Left ventricle myocardium superior (tissue), 1 donor: ENCODE measurements around the gene ZSWIM8. TPM values are rescaled to one million over a fixed set of nuclear protein-coding genes. Genes with fewer than 3 reads are reported as not detected.
"Not testable (repeated sequence)": the region's sequence is repeated elsewhere in the genome, so short reads cannot be mapped to it uniquely, and the experiment has no call there.

ENCODE experiments used
- ATAC-seq: fragments of 200-7000 bp; cut with Tn5 transposase; one replicate; pipeline ENCODE4 v1.9.1; 2020; ENCODE audit warnings: mild to moderate bottlenecking, moderate library complexity
- DNase-seq: peaks from one replicate; pipeline ENCODE4 v3.0.0-alpha.2; 2020
- intact Hi-C: fragments of 100-400 bp; cut with micrococcal nuclease; formaldehyde crosslinking; loops from one replicate; pipeline ENCODE4 v1.11.0; 2022
- total RNA-seq: library from RNA; stranded (reverse); fragmentation: NEBNext Ultra II Directional; extraction: Animal tissue kit (Norgen Biotek cat#: 25700); gene quantifications from one replicate; pipeline ENCODE4 v1.2.1, GENCODE V29; 2021
- donor health status: DM: no; HTN: yes; CAD: no; lungs with severe emphysema.

The ZSWIM8 gene
- total RNA-seq, 1 donor from 2014 or later: 53.9 TPM

- DNase-seq: peak; percentile 91
- ATAC-seq: peak; percentile 85
- intact Hi-C loops: no loop called here
Measured at GRCh38 chr10:73772281-73773151, 12.9 kb upstream of the ZSWIM8 start.

- peak; percentile 1 for ATAC-seq
- intact Hi-C loops: no loop called here
- DNase-seq: no peak
Measured at GRCh38 chr10:73773152-73773879, 12.1 kb upstream of the ZSWIM8 start.

GRCh38 chr10:73774637-73775036 is 10.8 kb upstream of the ZSWIM8 start:
- ATAC-seq: no peak
- intact Hi-C loops: no loop called here
- no peak for DNase-seq

- DNase-seq (no peak), ATAC-seq (no peak)
- intact Hi-C loops: no loop called here
Measured at GRCh38 chr10:73779018-73779417, 6.4 kb upstream of the ZSWIM8 start.

- intact Hi-C loops: no loop called here
- DNase-seq (no peak), ATAC-seq (no peak)
Measured at GRCh38 chr10:73779539-73780197, 5.7 kb upstream of the ZSWIM8 start.

- intact Hi-C loops: no loop called here
- no peak for DNase-seq
- ATAC-seq: no peak
Measured at GRCh38 chr10:73780301-73780700, 5.1 kb upstream of the ZSWIM8 start.

- intact Hi-C loops: no loop called here
Measured at GRCh38 chr10:73780966-73781365, 4.4 kb upstream of the ZSWIM8 start.

GRCh38 chr10:73781548-73781878 is 3.9 kb upstream of the ZSWIM8 start:
- ATAC-seq (no peak), DNase-seq (no peak)
- intact Hi-C loops: no loop called here

More at GRCh38 chr10:73780966-73781365, 4.4 kb upstream of the ZSWIM8 start:
- ATAC-seq (no peak), DNase-seq (no peak)

GRCh38 chr10:73781879-73782748 is 3.3 kb upstream of the ZSWIM8 start, which contains the start of gene CHCHD1:
Gene CHCHD1, plus strand, starts transcription at chr10:73782048. Its CDS starts 28 bp downstream, at chr10:73782076.
- ATAC-seq (peak; percentile 76), DNase-seq (peak; percentile 96)
- intact Hi-C loops: no loop called here

GRCh38 chr10:73782749-73783085 is 2.7 kb upstream of the ZSWIM8 start:
- ATAC-seq: no peak
- intact Hi-C loops: no loop called here
- no peak for DNase-seq

- intact Hi-C loops: no loop called here
- DNase-seq: peak; percentile 52
- peak; percentile 46 for ATAC-seq
Measured at GRCh38 chr10:73785721-73786511, 510 bp downstream of the ZSWIM8 start.

GRCh38 chr10:73786512-73786885 is 1.1 kb downstream of the ZSWIM8 start:
- intact Hi-C loops: no loop called here
- no peak for ATAC-seq
- no peak for DNase-seq

- intact Hi-C loops, ATAC-seq, DNase-seq: not testable (repeated sequence)
Measured at GRCh38 chr10:73787031-73787800, 1.8 kb downstream of the ZSWIM8 start.

GRCh38 chr10:73788864-73789658 is 3.7 kb downstream of the ZSWIM8 start:
- DNase-seq: no peak
- intact Hi-C loops: no loop called here
- no peak for ATAC-seq

GRCh38 chr10:73789659-73790055 is 4.3 kb downstream of the ZSWIM8 start:
- intact Hi-C loops: no loop called here
- no peak for DNase-seq
- ATAC-seq: no peak

- ATAC-seq (no peak), DNase-seq (no peak)
- intact Hi-C loops: no loop called here
Measured at GRCh38 chr10:73790886-73791625, 5.7 kb downstream of the ZSWIM8 start.
